ENCODE measurements around the gene TSPAN8.
A peak's percentile ranks its signal among the peaks of the same experiment; 100 is the strongest.

TSPAN8 gene

GRCh38 chr12:71129364-71129763, 28.4 kb downstream of the TSPAN8 start:
- no peak for TF ChIP-seq ESRRG (CRISPR knock-in tag; IDR thresholded peaks at IDR 0.05)
- no peak for TF ChIP-seq ZFP30 (CRISPR knock-in tag; IDR thresholded peaks at IDR 0.05)
- ATAC-seq, result no peak

- peak; percentile 92 for ATAC-seq
- TF ChIP-seq CREB5 (CRISPR knock-in tag; IDR thresholded peaks at IDR 0.05; ENCODE audit: low read depth) (peak; percentile 86), TCF4 (CRISPR knock-in tag; IDR thresholded peaks at IDR 0.05; ENCODE audit: borderline replicate concordance) (peak; percentile 48; the same call in 1 of the 2 replicates), CSRNP3 (CRISPR knock-in tag; IDR thresholded peaks at IDR 0.05) (peak; percentile 91), TOX (CRISPR knock-in tag; IDR thresholded peaks at IDR 0.05; ENCODE audit: borderline replicate concordance) (no peak), ISL1 (CRISPR knock-in tag; IDR thresholded peaks at IDR 0.05) (peak; percentile 100), ZFP30 (CRISPR knock-in tag; IDR thresholded peaks at IDR 0.05) (no peak), SNAI2 (CRISPR knock-in tag; IDR thresholded peaks at IDR 0.05) (peak; percentile 59; the same call in 1 of the 2 replicates), RARB (CRISPR knock-in tag; IDR thresholded peaks at IDR 0.05) (no peak), PPARA (CRISPR knock-in tag; IDR thresholded peaks at IDR 0.05; ENCODE audit: borderline replicate concordance) (no peak), ZFP3 (CRISPR knock-in tag; IDR thresholded peaks at IDR 0.05) (peak; percentile 52; the same call in 1 of the 2 replicates), BACH2 (CRISPR knock-in tag; IDR thresholded peaks at IDR 0.05; ENCODE audit: borderline replicate concordance) (no peak), ZNF8 (CRISPR knock-in tag; IDR thresholded peaks at IDR 0.05) (peak; percentile 45; the same call in 1 of the 2 replicates), ZNF565 (CRISPR knock-in tag; conservative IDR thresholded peaks at IDR 0.05; ENCODE audit: low read depth) (0 out of 2 replicates have a peak, but pooled peaks have one; percentile 16), ESRRG (CRISPR knock-in tag; IDR thresholded peaks at IDR 0.05) (peak; percentile 70; the same call in 1 of the 2 replicates), POU6F1 (CRISPR knock-in tag; IDR thresholded peaks at IDR 0.05; ENCODE audit: borderline replicate concordance, low read depth) (no peak), PATZ1 (CRISPR knock-in tag; IDR thresholded peaks at IDR 0.05; ENCODE audit: borderline replicate concordance) (peak; percentile 85), TSHZ2 (CRISPR knock-in tag; IDR thresholded peaks at IDR 0.05) (peak; percentile 68; the same call in 1 of the 2 replicates), ZC3H10 (CRISPR knock-in tag; IDR thresholded peaks at IDR 0.05) (peak; percentile 52; the same call in 1 of the 2 replicates), ARNTL (CRISPR knock-in tag; IDR thresholded peaks at IDR 0.05; ENCODE audit: borderline replicate concordance, low read depth) (no peak), GLIS3 (CRISPR knock-in tag; IDR thresholded peaks at IDR 0.05) (peak; percentile 92), ZNF70 (CRISPR knock-in tag; IDR thresholded peaks at IDR 0.05) (no peak), CSDC2 (CRISPR knock-in tag; IDR thresholded peaks at IDR 0.05) (peak; percentile 84; the same call in 1 of the 2 replicates), OSR1 (CRISPR knock-in tag; IDR thresholded peaks at IDR 0.05) (no peak)
Measured at GRCh38 chr12:71128191-71128788, 29.5 kb downstream of the TSPAN8 start.
